ENCODE results near the gene CEP112.

DNA sequence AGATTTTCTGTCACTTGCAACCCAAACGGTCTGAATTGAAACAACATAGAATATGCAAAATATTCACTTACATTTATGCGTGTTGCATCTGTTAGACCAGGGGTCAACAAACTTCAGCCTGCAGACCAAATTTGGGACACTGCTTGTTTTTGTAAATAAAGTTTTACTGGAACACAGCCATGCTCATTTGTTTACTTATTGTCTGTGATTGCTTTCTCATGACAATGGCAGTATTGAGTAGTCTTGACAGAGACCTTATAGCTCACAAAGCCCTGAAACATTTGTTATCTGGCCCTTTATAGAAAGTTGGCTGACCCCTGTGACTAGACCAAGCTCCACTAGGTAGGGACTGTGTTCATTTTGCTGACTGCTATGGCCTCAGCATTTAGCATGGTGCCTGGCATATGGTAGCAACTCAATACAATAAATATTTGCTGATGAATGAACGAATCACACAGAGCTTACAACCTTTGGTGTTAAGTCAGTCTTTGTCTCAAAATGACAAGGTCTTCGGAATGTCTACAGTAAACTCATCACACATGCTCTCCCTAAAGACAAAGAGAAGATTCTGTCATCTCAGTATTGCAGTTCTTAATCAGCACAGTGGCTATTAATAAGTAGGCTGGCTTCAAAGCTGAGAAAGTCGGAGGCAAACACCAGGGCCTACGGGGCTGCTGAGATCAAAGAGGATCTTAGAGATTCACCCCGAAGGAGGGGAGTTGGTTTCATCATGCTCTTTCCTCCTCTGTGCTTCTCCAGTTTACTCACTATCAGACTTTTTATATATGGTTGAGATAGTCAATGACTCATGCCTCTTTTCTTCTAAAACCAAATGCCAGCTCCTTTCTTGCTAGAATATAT lies 535.3 kb downstream of the CEP112 start:
- no peak for TF ChIP-seq POLR2A (IDR thresholded peaks at IDR 0.05)
- TF ChIP-seq, protein P1, sequence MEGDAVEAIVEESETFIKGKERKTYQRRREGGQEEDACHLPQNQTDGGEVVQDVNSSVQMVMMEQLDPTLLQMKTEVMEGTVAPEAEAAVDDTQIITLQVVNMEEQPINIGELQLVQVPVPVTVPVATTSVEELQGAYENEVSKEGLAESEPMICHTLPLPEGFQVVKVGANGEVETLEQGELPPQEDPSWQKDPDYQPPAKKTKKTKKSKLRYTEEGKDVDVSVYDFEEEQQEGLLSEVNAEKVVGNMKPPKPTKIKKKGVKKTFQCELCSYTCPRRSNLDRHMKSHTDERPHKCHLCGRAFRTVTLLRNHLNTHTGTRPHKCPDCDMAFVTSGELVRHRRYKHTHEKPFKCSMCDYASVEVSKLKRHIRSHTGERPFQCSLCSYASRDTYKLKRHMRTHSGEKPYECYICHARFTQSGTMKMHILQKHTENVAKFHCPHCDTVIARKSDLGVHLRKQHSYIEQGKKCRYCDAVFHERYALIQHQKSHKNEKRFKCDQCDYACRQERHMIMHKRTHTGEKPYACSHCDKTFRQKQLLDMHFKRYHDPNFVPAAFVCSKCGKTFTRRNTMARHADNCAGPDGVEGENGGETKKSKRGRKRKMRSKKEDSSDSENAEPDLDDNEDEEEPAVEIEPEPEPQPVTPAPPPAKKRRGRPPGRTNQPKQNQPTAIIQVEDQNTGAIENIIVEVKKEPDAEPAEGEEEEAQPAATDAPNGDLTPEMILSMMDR (IDR thresholded peaks at IDR 0.05) = no peak
